Colonic mucosa (tissue), 4 donors: ENCODE data around the gene UBL3. TPM values are rescaled to one million over a fixed set of nuclear protein-coding genes. Genes with fewer than 3 reads are reported as not detected.

Experiments used
- DNase-seq: peaks from one replicate; pipeline ENCODE4 v3.0.0-alpha.2; 2020
- H3K27ac ChIP-seq: fragments of 200-600 bp; one replicate; pipeline ENCODE4 v1.8.0; 2021
- H3K27me3 ChIP-seq: fragments of 200-600 bp; one replicate; pipeline ENCODE4 v1.8.0; 2021
- H3K36me3 ChIP-seq: fragments of 200-600 bp; one replicate; pipeline ENCODE4 v1.8.0; 2021
- H3K4me1 ChIP-seq: fragments of 200-600 bp; one replicate; pipeline ENCODE4 v1.8.0; 2021; ENCODE audit warnings: mild to moderate bottlenecking
- H3K4me3 ChIP-seq: fragments of 200-600 bp; one replicate; pipeline ENCODE4 v1.8.0; 2021
- H3K9ac ChIP-seq, 2 donors: one replicate each; pipeline ENCODE4 v1.7.0; 2013; ENCODE audit warnings: control low read depth in 2 of 2, low read depth in 2 of 2, low read length in 2 of 2
- H3K9me3 ChIP-seq: fragments of 200-600 bp; one replicate; pipeline ENCODE4 v1.8.0; 2021
- intact Hi-C: fragments of 100-400 bp; cut with DNase I; formaldehyde crosslinking; loops from one replicate; pipeline ENCODE4 v1.14.1; 2022
- total RNA-seq, 2 donors: library from RNA; stranded (reverse); fragmentation: NEBNext Ultra II Directional in 1 of 2; extraction: Animal tissue kit (Norgen Biotek cat#: 25700) in 1 of 2; gene quantifications; one replicate each; pipeline ENCODE4 v1.2.1, GENCODE V29; 2021
- TF ChIP-seq, protein P1 (sequence below): fragments of 200-600 bp; IDR thresholded peaks from one replicate; pipeline ENCODE4 v1.8.0; 2022; ENCODE audit warnings: antibody characterized with exemption, mild to moderate bottlenecking
- donor health status: healthy.
- donor health status: DM: no; HTN: no; CAD: no.
- donor health status: DM: no; HTN: no; CAD: no.

The UBL3 gene
- total RNA-seq, 2 donors from 2014 or later: 30.0 to 50.3 TPM

DNA sequence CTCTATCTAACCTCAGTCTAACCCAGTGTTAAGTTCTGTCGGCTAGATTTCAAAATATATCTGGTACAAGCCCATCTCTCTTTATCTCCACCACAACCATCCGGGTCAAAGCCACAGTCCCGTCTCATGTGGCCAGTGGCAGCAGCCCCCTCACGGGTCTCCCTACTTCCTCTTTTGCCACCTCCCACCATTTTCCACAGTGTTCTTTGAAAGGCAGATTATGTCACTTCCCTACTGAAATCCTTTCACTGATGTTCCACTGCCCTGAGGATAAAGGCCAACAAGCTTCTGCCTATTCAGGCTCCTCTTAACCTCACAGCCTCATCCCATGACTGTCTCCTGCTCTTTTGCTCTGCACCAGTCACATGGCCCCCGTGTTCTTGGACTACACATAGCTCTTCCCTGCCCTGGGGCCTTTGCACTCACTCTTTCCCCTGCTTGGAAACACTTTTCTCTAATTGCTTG, 117.2 kb downstream of the UBL3 start:
- no peak for DNase-seq
- TF ChIP-seq, protein P1, sequence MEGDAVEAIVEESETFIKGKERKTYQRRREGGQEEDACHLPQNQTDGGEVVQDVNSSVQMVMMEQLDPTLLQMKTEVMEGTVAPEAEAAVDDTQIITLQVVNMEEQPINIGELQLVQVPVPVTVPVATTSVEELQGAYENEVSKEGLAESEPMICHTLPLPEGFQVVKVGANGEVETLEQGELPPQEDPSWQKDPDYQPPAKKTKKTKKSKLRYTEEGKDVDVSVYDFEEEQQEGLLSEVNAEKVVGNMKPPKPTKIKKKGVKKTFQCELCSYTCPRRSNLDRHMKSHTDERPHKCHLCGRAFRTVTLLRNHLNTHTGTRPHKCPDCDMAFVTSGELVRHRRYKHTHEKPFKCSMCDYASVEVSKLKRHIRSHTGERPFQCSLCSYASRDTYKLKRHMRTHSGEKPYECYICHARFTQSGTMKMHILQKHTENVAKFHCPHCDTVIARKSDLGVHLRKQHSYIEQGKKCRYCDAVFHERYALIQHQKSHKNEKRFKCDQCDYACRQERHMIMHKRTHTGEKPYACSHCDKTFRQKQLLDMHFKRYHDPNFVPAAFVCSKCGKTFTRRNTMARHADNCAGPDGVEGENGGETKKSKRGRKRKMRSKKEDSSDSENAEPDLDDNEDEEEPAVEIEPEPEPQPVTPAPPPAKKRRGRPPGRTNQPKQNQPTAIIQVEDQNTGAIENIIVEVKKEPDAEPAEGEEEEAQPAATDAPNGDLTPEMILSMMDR: no peak
- no peak overlapping the region for H3K9ac ChIP-seq
- H3K4me3 ChIP-seq: no peak overlapping the region
- no peaks in the 10 kb centered on the region for H3K9me3 ChIP-seq
- intact Hi-C loops: no loop called here
- H3K4me1 ChIP-seq: no peaks in the 10 kb centered on the region
- H3K27me3 ChIP-seq: no peaks in the 10 kb centered on the region
- no peaks in the 10 kb centered on the region for H3K36me3 ChIP-seq
- H3K27ac ChIP-seq: no peak overlapping the region

DNA sequence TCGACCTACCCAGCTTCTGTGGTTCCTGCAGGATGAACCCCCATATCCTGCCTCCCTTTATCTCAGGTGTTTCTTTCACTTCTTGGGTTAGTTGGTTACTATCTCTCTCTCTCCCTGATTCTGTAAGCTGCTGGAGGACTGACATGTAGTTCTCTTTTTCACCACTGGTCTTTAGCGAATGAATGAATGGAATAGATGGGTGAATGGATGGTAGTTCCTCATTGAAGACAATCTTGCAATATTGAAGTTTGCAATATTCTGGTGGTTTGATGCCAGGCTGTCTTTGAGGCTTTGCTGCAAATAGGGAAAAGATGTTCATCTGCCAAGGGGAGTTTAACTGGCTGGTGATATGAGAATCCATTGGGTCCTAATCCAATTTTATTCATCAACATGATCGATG, 120.2 kb downstream of the UBL3 start:
- H3K27me3 ChIP-seq: no peaks in the 10 kb centered on the region
- intact Hi-C loops: no loop called here
- no peaks in the 10 kb centered on the region for H3K4me1 ChIP-seq
- no peak overlapping the region for H3K4me3 ChIP-seq
- no peaks in the 10 kb centered on the region for H3K9me3 ChIP-seq
- TF ChIP-seq, protein P1: no peak
- no peak for DNase-seq
- H3K36me3 ChIP-seq: no peaks in the 10 kb centered on the region
- H3K27ac ChIP-seq: no peak overlapping the region
- no peak overlapping the region for H3K9ac ChIP-seq

DNA sequence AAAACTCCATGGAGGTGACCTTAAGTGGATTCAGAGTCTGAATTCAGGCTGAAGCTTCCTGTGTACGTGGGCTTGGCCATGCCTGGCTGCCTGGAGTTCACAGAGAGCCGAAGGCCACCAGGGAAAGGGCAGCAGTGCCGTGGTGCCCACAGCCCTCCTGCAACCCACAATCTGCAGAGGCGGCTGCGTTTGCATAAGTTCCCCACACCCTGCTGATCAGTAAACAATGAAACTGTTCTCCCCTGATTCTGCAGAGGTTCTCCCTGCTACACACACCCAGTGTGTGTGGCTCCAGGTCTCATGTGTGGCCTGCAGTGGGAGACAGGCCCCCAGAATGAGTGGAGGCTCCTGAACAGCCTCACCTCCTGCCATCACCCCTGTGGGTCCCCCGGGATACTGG, 128.0 kb downstream of the UBL3 start:
- Histone ChIP-seq H3K27me3 (no peaks in the 10 kb centered on the region), H3K4me1 (no peaks in the 10 kb centered on the region), H3K9ac (no peak overlapping the region), H3K27ac (no peak overlapping the region), H3K4me3 (no peak overlapping the region), H3K9me3 (no peaks in the 10 kb centered on the region), H3K36me3 (no peaks in the 10 kb centered on the region)
- no peak for DNase-seq
- TF ChIP-seq, protein P1: no peak
- intact Hi-C loops: no loop called here

DNA sequence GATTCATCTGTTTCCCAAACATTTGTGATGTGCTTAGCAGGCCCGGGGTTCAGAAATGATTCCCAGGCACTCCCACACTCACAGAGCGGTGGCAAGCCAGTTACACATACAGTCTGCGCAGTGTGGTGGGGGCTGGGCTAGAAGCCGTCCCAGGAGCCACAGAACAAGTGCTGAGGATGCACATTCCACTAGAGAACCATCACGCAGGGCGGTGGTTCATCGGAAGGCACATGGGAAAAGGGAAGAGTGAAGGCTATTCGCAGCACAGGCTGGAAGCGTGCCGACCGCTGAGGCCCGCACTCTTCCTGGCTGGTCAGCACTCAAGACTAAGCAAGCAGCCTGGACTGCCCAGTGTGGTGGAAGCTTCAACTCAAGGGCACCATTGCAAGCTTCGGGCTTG, 128.7 kb downstream of the UBL3 start:
- TF ChIP-seq, protein P1: no peak
- Histone ChIP-seq H3K4me3 (no peak overlapping the region), H3K9me3 (no peaks in the 10 kb centered on the region), H3K27ac (no peak overlapping the region), H3K4me1 (no peaks in the 10 kb centered on the region), H3K9ac (no peak overlapping the region), H3K27me3 (no peaks in the 10 kb centered on the region), H3K36me3 (no peaks in the 10 kb centered on the region)
- intact Hi-C loops: no loop called here
- no peak for DNase-seq

DNA sequence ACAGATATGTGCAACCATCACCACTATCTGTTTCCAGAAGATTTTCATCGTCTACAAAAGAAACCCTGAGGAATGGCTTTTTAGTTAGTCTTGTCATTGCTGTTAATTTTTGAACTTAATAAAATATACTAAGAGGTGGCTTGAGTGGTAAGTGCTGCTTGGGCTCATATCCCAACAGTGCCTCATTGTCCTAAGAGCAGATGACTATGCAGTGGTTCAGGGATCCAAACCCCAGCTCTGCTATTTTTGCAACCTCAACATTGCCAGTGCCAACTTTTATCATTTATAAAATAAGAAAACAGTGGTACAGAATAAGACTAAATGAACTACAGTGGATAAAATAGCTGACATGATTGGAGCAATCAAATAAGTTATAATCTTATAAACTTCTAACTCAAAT, 131.7 kb downstream of the UBL3 start:
- DNase-seq: no peak
- Histone ChIP-seq H3K27ac (no peak overlapping the region), H3K27me3 (no peaks in the 10 kb centered on the region), H3K9me3 (no peaks in the 10 kb centered on the region), H3K4me3 (no peak overlapping the region), H3K4me1 (no peaks in the 10 kb centered on the region), H3K9ac (no peak overlapping the region), H3K36me3 (no peaks in the 10 kb centered on the region)
- intact Hi-C loops: no loop called here
- TF ChIP-seq, protein P1: no peak

DNA sequence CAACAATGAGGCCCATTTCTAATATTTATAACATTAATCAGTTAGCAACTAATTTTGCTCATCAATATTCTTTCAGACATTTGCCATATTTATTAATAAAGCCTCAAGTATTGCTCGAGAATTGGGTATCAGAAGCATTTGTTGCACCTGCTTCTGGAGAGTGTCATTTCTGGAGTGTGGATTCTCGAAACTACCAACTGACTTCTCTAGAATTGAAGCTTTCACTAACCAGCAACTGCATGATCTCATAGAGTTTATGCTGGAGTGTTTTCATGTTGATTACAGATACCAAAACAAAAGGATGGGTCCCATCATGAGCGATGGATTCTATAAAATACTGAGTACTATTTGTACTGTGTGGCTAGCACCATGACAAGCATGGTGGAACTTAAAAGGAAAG, 133.9 kb downstream of the UBL3 start:
- no peaks in the 10 kb centered on the region for H3K36me3 ChIP-seq
- no peak for DNase-seq
- no peak overlapping the region for H3K4me3 ChIP-seq
- intact Hi-C loops: no loop called here
- no peak overlapping the region for H3K27ac ChIP-seq
- H3K9me3 ChIP-seq: no peaks in the 10 kb centered on the region
- no peaks in the 10 kb centered on the region for H3K27me3 ChIP-seq
- H3K9ac ChIP-seq: no peak overlapping the region
- TF ChIP-seq, protein P1: no peak
- H3K4me1 ChIP-seq: no peaks in the 10 kb centered on the region
